GM13976 (cell line): ENCODE measurements around the gene IL1RAPL2.

Source experiments
- DNase-seq: peaks from one replicate; pipeline ENCODE4 v3.0.0; 2012; ENCODE audit warnings: low spot score
- in situ Hi-C: fragments of 300-500 bp; cut with MboI; formaldehyde crosslinking; loops from one replicate; pipeline ENCODE4 v1.12.0; 2022; ENCODE audit warnings: low sequenced_read_pairs, mixed read lengths, inconsistent platforms; ENCODE audit not compliant: unreplicated experiment
- TF ChIP-seq, protein P1 (sequence below): IDR thresholded peaks from 2 replicates; pipeline ENCODE4 v1.5.1; 2012; ENCODE audit warnings: borderline replicate concordance, mild to moderate bottlenecking; ENCODE audit not compliant: insufficient read depth; ENCODE audit errors: extremely low read depth, missing control alignments, control extremely low read depth

Gene IL1RAPL2

DNA sequence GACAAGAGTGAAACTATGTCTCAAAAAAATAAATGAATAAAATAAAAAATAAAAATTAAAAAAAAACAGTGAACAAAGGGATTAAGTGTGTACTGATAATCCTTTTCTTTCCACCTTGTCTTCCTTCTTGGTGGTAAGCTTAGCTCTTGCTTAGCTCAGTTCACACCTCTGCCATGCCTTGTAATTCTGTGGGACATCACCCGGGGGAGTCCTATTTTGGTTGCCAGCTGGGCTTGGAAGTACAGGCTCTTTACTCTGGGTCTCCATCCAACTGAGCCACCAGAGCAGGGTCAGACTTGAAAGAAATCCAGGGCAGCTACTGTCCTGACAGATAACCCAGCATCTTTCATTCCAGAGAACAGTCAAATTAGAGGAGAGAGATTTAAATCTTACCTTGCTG is 858.7 kb downstream of the IL1RAPL2 start:
- DNase-seq = no peak
- TF ChIP-seq, protein P1, sequence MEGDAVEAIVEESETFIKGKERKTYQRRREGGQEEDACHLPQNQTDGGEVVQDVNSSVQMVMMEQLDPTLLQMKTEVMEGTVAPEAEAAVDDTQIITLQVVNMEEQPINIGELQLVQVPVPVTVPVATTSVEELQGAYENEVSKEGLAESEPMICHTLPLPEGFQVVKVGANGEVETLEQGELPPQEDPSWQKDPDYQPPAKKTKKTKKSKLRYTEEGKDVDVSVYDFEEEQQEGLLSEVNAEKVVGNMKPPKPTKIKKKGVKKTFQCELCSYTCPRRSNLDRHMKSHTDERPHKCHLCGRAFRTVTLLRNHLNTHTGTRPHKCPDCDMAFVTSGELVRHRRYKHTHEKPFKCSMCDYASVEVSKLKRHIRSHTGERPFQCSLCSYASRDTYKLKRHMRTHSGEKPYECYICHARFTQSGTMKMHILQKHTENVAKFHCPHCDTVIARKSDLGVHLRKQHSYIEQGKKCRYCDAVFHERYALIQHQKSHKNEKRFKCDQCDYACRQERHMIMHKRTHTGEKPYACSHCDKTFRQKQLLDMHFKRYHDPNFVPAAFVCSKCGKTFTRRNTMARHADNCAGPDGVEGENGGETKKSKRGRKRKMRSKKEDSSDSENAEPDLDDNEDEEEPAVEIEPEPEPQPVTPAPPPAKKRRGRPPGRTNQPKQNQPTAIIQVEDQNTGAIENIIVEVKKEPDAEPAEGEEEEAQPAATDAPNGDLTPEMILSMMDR = no peak
- in situ Hi-C loops = no loop called here

DNA sequence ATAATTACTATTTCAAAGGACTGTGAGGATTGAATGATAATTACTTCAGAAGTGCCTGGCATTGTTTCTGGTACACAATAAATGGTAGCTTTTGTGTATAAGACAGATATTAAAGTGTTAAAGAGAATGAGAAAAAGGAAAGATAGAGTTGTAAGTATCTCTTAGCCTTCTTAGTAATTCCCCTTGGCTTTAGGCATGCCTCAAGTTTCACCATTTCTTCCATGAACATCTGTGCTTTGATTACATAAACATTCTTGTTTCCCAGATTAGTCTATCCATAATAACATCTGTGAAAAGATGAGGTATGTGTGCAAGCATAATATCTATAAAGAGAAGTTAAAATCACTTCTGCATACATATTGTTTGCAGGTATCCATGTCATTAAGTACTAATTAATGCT is 885.4 kb downstream of the IL1RAPL2 start:
- TF ChIP-seq, protein P1 = no peak
- DNase-seq = no peak
- in situ Hi-C loops = no loop called here

DNA sequence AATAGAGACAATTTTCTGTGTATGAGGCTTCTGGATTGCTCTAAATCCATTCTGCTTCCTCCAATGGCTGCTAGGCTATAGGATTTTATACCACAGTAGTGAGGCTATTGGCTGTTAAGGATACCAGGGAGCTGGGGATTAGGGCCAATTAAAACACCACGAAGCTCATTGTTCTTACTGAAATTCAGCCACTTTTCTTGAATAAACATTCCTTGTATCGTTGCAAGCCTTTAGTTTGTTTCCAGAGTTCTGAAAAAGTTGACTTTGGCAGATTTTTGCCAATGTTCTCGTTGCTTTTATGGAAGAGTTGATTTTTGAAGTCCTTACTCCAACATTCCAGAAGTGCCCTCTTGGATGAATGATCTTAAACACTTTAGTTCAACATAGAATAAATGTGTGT is 892.8 kb downstream of the IL1RAPL2 start:
- TF ChIP-seq, protein P1 = no peak
- DNase-seq = no peak
- in situ Hi-C loops = no loop called here

DNA sequence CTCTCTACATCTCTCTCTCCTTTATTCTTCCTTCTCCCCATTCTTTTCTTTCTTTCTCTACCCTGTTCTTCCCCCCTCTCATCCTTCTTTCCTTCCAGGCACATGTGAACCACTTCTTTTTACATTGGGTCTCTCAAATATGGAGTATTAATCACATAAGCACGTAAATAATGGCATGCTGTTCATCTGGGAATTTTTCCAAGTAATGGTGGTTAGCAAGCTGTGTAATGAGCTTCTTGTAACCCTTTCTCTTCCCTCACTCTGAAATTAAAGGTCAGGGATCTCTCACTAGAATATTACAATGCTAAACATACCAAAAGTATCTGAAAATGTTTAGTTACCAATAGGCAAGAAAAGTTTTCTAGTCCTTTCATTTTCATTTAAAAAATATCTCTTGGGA is 894.4 kb downstream of the IL1RAPL2 start:
- no peak for DNase-seq
- in situ Hi-C loops = no loop called here
- TF ChIP-seq, protein P1 = no peak

DNA sequence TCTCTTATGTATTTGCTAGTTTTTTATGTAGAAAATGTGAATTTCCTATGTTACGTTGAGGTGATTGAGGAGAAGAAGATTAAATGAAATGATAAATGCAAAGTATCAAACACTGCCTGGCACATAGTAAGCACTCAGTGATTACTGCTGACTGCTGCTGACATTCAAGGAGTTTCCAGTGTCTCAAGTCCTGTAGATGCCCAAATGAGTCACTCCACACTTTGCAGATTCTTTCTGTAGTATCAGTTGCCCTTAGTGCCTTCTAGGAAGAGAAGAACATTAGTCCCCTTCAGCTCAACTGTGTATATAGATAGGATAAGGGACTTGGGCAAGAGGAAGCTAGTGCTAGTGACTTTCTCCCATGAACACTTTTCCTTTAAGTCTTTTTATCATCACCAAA is 895.0 kb downstream of the IL1RAPL2 start:
- in situ Hi-C loops = no loop called here
- TF ChIP-seq, protein P1 = no peak
- DNase-seq = no peak

DNA sequence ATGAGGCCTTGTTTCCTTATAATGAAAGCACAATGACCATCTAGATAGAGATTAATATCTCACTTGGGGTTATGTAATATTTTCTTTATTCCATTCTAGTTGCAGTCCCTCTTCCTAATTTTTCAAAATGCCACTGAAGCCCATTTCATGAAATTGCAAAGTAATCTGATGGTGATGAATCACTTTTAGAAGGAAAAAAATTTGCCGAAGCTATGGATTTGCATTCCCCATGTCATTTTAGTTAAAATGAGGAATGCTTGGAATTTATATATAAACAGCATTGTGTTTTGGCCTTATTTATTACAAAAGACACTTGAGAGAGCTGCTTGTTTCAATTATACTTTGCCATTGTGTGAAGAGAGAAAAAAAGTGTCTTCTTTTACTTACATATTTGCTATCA is 896.2 kb downstream of the IL1RAPL2 start:
- in situ Hi-C loops = no loop called here

More for the DNA sequence above, 896.2 kb downstream of the IL1RAPL2 start:
- no peak for DNase-seq
- TF ChIP-seq, protein P1 = no peak
